Caki2 (cell line): ENCODE results near the gene TBR1. TPM values are rescaled to one million over a fixed set of nuclear protein-coding genes. Genes with fewer than 3 reads are reported as not detected.

ENCODE experiments used
- DNase-seq: peaks from one replicate; pipeline ENCODE4 v3.0.0-alpha.2; 2015; ENCODE audit warnings: low read depth
- in situ Hi-C: cut with HindIII; loops from 2 replicates; pipeline ENCODE4 v1.10.0; 2016; ENCODE audit warnings: low sequenced_read_pairs, low pct_unique_long_range_greater_than_20kb, mixed read lengths
- total RNA-seq: library from RNA; depleted of rRNA; stranded (reverse); fragments of >200 nt; shearing (Covaris generic); gene quantifications from 2 replicates; pipeline ENCODE4 v1.2.3, GENCODE V29; 2014; ENCODE audit warnings: low replicate concordance

Gene TBR1
- total RNA-seq, 1 experiment from 2014 or later: not detected

DNA sequence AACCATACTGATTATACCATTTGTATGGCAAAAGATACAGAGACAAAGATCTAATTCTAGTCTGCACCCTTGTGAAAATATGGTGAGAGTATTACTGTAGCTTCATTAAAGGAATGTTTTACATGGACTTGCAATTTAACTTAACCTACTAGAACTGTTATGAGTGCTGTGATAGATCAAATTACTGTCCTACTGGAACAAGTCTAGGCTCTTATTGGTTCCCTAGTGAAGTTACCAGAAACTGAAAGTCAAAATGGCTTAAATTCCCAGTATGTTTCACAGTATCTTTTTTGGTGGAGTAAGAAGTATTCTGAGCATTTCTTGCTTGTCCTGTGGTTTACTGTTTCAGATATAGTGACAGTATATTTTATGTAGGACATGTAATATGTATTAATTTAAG, 3.8 kb upstream of the TBR1 start:
- DNase-seq: no peak
- in situ Hi-C loops: no loop called here

DNA sequence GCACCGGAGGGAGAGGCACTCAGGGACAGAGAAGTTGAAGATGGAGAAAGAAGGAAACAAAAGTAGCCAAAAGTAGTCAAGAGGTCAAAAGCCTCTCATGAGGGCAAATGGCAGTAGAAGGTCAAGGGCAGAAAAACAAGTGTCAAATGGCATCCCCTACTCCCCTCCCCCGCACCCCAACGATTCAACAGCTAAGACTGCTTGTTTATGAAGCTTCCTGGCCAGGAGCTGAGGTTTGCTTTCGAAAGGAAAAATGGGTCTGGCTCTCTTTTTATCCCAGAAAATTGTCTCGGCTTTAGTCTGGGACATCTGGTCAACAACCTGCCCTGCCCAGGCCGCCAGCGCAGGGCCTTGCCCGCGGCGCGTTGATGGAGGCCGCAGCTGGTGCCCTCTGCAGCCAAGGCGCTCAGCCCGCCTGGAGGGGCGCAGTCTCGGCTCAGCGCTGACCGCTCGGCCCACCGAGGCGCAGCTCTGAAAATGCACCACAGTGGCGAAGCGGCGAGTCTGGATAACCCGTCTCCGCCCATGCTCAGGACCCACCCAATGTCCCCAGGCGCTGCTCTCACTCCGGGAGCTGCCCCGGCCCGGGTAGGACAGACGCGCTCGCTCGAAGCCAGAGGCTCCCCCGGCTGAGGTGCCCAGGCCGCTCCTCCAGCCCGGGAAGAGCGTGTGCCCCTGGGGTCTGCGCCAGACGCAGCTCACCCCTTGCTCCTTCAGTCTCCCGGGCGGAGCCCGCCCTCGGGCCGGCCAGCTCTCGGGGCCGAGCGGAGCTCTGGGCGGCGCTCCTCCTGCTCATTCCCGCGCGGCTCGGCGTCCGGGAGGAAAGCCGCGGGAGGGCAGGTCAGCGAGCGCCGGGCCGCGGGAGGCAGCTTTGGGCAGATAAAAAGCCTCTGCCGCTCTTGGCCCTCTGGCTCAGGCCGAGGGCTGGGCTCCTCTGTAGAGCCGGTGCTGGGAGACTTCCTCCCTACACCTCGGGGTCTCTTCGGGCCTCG, 1.8 kb upstream of the TBR1 start:
- peak; percentile 30 for DNase-seq
- in situ Hi-C loops: no loop called here

DNA sequence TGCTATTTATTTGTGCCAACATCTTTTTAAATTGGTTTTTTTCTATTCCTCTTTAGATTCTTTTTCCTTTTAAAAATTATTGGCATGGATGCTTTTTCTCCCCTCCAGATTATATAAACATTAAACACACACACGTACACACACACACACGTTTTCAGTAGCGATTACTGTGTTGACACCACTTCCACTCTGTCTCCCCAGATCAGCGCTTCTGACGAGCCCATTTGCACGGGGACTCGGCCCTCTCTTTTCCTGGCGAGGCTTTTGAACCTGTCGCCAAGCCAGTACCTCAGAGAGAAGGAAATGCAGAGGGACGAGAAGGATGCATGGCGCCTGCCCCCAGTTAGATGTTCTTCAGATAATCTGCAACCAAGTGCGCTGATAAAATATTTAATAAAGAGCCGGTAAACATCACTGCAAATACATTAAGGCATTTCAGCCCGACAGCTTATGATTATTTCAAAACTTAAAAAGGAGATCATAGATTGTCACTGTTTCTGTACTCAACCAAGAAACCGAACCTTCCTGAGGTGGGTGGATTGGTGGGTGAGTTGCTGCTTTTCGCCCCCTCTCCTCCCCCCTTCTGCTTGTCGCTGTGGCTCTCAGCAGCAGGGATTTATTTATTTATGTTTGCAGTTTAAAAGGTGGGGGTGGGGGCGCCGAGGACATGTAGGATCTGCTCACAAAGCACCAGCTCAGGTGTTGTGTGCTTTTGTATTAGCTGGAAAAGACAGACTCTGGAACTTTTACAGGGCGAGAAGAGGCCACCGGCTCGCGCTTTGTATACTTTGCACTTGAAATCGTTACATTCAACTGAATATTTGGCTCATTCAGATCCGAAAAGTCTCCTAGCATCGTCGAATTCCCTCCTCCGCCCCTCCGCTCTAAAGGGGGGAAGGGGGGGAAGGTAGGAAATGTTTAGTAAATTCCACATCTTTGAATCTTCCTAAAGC, 787 bp upstream of the TBR1 start:
- no peak for DNase-seq
- in situ Hi-C loops: no loop called here

DNA sequence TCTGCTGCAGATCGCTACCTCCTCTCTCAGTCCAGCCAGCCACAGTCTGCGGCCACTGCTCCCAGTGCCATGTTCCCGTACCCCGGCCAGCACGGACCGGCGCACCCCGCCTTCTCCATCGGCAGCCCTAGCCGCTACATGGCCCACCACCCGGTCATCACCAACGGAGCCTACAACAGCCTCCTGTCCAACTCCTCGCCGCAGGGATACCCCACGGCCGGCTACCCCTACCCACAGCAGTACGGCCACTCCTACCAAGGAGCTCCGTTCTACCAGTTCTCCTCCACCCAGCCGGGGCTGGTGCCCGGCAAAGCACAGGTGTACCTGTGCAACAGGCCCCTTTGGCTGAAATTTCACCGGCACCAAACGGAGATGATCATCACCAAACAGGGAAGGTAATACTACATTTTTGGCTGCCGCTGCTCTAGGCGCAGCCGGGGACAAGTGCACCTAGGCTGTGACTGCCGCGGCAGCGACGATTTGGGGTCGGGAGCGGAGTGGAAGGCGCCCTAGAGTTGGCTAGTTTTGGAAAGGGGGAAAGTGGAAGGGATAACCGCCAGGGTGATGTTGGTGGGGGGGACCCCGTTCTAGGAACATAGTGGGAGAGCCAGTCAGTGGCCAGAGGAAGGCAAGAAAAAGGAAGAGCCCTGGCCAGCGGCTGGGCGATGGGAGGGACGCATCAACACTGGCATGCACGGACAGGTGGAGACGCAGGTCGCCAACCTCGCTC, 776 bp downstream of the TBR1 start:
- DNase-seq: no peak
- in situ Hi-C loops: no loop called here

DNA sequence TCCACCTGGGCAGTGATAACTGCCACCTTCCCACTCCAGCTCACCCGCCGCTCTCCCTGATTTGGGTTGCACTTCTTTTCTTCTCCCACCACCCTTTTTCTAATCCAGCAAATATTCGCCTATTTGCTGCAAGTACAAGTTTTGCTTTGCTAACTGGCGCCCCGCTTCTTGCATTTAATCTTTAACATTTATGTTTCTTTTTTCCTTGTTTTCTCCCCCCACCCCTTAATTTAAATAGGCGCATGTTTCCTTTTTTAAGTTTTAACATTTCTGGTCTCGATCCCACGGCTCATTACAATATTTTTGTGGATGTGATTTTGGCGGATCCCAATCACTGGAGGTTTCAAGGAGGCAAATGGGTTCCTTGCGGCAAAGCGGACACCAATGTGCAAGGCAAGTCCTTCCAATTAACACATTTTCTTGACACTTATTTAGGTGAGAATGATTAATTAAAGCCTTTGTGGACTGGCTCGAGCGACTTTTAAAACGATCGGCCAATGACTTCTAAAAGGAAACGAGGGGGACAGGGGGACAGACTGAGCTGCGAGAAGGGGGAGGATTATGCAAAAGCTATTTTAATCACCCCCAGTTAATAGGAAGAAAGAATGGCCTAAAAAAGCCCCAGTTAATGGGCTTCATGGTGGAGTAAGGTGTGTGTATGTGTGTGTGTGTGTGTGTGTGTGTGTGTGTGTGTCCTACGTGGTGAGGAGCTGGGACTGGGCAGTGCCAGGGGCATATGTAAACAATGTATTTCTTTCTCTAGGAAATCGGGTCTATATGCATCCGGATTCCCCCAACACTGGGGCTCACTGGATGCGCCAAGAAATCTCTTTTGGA, 1.6 kb downstream of the TBR1 start:
- DNase-seq: no peak
- in situ Hi-C loops: no loop called here

DNA sequence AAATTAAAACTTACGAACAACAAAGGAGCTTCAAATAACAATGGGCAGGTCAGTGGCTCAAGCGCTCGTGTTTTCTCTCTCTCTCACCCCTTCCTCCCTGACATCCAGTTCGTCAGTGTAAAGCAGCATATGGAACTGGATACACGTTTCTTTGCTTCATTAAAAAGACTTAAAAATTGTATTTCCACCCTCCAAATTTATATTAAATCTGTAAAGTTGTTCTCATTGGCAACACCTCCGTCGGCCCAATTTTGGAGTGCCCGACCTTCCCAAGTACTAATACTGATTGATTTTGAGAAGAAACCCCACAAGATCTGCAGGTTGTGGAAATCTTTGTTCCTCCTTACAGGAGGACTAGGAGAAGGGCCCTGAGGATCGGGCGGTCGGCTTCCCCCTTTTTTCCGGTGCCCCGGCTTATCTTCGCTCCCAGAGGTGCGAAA, 2.2 kb downstream of the TBR1 start:
- no peak for DNase-seq
- in situ Hi-C loops: no loop called here

DNA sequence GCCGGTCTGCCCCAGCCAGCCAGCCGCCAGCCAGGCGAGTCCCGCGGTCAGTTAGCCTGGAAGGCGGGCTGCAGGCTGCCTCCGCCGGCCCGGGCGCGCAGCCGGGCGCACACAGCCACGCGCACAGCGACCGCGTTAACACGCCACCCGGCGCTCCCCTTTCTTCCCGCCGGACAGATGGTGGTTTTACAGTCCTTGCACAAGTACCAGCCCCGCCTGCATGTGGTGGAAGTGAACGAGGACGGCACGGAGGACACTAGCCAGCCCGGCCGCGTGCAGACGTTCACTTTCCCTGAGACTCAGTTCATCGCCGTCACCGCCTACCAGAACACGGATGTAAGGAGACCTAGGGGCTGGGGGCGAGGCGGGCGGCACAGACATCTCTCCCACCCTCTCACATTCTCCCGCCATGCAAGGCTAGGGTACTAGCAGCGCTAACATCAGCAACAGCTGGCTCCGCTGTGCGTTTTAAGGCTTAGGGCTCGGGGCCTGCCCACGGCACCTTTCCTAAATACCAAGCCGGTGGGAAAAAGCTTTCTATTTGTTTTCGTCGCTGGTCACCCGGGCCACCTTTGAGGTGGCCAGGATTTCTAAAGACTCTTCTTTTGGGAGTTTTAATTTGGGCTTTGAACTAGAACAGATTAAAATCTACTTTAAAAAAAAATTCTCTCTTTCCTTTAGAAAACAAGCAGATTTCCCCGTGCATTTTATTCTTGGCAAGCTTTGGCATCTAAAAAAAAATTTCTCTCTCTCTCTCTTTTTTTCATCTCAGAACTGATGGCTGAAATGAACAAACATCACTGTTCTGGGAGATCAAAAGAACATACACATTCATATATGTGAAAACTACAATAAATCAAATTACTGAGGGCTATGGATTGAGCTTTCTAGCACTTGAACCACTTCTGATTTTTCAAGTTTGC, 2.9 kb downstream of the TBR1 start:
- in situ Hi-C loops: no loop called here
- DNase-seq: no peak

DNA sequence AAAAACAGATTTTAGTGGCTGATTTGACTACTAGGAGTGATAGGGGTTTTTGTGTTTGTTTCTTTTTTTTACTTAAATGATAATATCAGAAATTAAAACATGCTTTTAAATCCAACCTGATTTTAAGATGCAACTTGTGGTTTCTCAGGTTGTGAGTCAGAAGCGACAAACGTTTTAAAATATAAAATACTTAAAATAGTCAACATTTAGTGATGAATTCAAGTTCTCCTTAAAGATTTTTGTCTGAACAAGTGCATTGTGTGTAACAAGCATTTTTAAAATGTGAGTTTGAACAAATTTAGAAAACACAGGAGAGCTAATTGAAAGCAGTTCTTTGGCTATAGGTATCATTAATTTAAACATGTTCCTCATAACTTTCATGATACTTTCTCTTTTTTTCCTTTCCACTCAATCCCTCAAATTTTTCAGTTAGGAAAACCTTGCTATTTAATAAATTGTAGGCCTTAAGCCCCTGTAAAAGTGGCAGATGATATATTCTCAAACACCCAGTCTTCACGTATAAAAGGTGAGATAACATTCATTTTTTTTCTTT, 3.6 kb downstream of the TBR1 start:
- no peak for DNase-seq
- in situ Hi-C loops: no loop called here

DNA sequence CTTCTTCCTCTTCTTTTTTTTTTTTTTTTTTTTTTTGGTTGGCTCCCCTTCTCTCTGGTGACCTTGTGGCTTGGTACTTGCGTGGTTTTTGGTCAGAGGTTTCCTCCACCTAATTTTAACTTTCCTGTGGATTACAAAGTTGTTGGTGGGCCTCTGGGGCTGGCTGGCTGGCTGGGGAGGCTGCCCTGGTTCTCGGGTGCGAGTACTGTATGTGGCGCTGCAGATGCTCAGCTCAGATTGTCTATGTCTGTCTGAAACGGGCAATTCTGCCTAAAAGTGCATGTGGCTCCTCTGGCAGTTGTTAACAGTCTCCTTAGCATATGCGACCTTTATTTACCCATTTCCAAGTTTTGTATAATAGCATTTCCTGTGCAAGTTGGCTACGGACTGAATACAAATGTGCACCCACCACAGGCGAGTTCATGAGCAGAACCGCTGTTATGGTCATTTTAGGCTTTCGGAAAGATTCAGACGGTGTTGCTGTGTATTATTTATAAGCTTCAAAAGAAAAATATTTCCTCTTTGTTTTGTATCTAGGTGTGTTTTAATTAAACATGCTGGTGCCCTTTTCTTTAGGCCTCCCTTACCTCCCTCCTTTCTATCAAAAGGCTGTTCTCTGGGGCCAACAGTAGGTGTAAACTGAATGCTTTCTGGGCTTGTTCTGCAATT, 4.4 kb downstream of the TBR1 start:
- in situ Hi-C loops: no loop called here
- DNase-seq: no peak

DNA sequence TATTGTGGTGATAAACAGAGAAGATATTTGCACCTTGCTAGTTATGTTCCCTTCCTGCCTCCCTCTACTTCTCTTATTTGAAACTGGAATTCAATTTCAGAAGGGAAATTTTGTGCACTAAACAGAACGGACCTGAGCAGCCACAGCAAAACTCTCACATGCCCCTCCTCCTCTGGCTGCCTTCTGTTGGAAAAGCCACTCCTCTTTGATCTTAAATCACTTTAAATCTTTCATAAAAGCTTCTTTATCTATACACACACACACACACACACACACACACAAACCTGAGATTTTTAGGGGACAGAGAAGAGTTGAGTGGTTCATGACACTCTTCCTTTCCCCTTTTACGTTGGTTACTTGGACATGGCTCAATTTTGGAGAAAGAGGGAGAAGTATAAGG, 5.6 kb downstream of the TBR1 start:
- no peak for DNase-seq
- in situ Hi-C loops: no loop called here

DNA sequence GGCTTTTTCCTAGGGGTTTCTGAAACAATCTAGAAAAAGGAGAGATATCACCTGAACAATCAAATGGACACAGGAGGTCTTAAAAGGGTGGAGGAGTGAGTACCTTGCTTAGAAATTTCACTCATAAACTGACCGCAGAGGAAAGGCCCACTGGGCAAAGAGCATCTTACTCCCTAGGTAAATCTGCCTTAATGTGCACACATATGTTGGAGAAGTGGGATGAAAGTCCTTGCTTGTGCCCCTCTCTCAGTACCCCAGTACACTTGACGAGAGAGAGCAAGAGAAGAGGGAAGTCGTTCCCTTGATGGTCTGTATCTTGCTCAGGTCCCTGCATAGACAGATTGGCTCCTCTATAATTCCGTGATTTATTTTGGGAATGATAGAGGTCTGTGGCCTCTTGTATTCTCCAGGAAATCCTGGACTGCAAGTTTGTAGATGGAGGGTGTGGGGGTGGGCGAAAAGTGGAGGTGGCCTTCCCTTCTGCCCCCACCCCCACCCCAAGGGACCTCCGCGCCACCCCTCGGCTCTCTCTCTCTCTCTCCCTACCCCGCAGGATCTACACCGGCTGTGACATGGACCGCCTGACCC, 6.8 kb downstream of the TBR1 start:
- in situ Hi-C loops: no loop called here
- no peak for DNase-seq

DNA sequence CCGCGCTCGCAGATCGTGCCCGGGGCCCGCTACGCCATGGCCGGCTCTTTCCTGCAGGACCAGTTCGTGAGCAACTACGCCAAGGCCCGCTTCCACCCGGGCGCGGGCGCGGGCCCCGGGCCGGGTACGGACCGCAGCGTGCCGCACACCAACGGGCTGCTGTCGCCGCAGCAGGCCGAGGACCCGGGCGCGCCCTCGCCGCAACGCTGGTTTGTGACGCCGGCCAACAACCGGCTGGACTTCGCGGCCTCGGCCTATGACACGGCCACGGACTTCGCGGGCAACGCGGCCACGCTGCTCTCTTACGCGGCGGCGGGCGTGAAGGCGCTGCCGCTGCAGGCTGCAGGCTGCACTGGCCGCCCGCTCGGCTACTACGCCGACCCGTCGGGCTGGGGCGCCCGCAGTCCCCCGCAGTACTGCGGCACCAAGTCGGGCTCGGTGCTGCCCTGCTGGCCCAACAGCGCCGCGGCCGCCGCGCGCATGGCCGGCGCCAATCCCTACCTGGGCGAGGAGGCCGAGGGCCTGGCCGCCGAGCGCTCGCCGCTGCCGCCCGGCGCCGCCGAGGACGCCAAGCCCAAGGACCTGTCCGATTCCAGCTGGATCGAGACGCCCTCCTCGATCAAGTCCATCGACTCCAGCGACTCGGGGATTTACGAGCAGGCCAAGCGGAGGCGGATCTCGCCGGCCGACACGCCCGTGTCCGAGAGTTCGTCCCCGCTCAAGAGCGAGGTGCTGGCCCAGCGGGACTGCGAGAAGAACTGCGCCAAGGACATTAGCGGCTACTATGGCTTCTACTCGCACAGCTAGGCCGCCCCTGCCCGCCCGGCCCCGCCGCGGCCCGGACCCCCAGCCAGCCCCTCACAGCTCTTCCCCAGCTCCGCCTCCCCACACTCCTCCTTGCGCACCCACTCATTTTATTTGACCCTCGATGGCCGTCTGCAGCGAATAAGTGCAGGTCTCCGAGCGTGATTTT, 7.6 kb downstream of the TBR1 start:
- no peak for DNase-seq
- in situ Hi-C loops: no loop called here

DNA sequence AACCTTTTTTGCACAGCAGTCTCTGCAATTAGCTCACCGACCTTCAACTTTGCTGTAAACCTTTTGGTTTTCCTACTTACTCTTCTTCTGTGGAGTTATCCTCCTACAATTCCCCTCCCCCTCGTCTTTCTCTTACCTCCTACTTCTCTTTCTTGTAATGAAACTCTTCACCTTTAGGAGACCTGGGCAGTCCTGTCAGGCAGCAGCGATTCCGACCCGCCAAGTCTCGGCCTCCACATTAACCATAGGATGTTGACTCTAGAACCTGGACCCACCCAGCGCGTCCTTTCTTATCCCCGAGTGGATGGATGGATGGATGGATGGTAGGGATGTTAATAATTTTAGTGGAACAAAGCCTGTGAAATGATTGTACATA, 8.3 kb downstream of the TBR1 start:
- in situ Hi-C loops: no loop called here
- no peak for DNase-seq

DNA sequence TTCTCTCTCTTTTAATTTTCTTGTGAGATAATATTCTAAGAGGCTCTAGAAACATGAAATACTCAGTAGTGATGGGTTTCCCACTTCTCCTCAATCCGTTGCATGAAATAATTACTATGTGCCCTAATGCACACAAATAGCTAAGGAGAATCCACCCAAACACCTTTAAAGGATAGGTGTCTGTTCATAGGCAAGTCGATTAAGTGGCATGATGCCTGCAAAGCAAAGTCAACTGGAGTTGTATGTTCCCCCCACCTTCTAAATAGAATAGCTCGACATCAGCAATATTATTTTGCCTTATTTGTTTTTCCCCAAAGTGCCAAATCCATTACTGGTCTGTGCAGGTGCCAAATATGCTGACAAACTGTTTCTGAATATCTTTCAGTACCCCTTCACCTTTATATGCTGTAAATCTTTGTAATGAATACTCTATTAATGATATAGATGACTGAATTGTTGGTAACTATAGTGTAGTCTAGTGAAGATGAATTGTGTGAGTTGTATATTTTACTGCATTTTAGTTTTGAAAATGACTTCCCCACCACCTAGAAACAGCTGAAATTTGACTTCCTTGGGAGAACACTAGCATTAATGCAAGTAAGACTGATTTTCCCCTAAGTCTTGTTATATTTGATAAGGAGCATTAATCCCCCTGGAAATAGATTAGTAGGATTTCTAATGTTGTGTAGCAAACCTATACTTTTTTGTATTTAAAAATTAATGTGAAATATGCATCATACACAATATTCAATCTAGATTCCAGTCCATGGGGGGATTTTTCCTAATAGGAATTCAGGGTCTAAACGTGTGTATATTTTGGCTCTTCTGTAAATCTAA, 9.0 kb downstream of the TBR1 start:
- in situ Hi-C loops: no loop called here
- no peak for DNase-seq
